SK-N-SH treated with all-trans-retinoic acid at 6 μM for 48 hours (cell line): ENCODE results near the gene MRGPRD.

Experiments used
- ATAC-seq: fragments of 200-7000 bp; cut with Tn5 transposase; 3 replicates; pipeline ENCODE4 v1.9.1; 2020; ENCODE audit warnings: mild to moderate bottlenecking, moderate library complexity
- ARNTL ChIP-seq: fragments of 450-650 bp; formaldehyde crosslinking; IDR thresholded peaks from 2 replicates; pipeline ENCODE4 v1.5.0; 2020; ENCODE audit warnings: low read depth, mild to moderate bottlenecking, moderate library complexity, borderline replicate concordance
- CREB5 ChIP-seq: fragments of 250-450 bp; sonication (Bioruptor Pico); IDR thresholded peaks from 2 replicates; pipeline ENCODE4 v1.5.1; 2020; ENCODE audit warnings: low read depth, mild to moderate bottlenecking, moderate library complexity
- CSDC2 ChIP-seq: fragments of 250-450 bp; sonication (Bioruptor Pico); IDR thresholded peaks from 2 replicates; pipeline ENCODE4 v1.5.0; 2020; ENCODE audit warnings: mild to moderate bottlenecking, moderate library complexity
- CSRNP3 ChIP-seq: fragments of 250-450 bp; sonication (Bioruptor Pico); IDR thresholded peaks from 2 replicates; pipeline ENCODE4 v1.5.1; 2021; ENCODE audit warnings: mild to moderate bottlenecking, moderate library complexity
- ESRRG ChIP-seq: fragments of 250-450 bp; sonication (Bioruptor Pico); IDR thresholded peaks from 2 replicates; pipeline ENCODE4 v1.6.1; 2021; ENCODE audit warnings: mild to moderate bottlenecking
- GLIS3 ChIP-seq: fragments of 250-450 bp; sonication (Bioruptor Pico); IDR thresholded peaks from 2 replicates; pipeline ENCODE4 v1.5.0; 2020; ENCODE audit warnings: mild to moderate bottlenecking, moderate library complexity
- ISL1 ChIP-seq: fragments of 250-450 bp; sonication (Bioruptor Pico); IDR thresholded peaks from 2 replicates; pipeline ENCODE4 v2.1.2; 2022; ENCODE audit warnings: mild to moderate bottlenecking, moderate library complexity
- PATZ1 ChIP-seq: fragments of 250-450 bp; sonication (Bioruptor Pico); IDR thresholded peaks from 2 replicates; pipeline ENCODE4 v1.8.0; 2020; ENCODE audit warnings: mild to moderate bottlenecking, moderate library complexity, borderline replicate concordance
- POU6F1 ChIP-seq: fragments of 250-450 bp; sonication (Bioruptor Pico); IDR thresholded peaks from 2 replicates; pipeline ENCODE4 v1.8.0; 2021; ENCODE audit warnings: low read depth, mild to moderate bottlenecking, moderate library complexity, borderline replicate concordance
- PPARA ChIP-seq: fragments of 250-450 bp; sonication (Bioruptor Pico); IDR thresholded peaks from 2 replicates; pipeline ENCODE4 v1.5.0; 2020; ENCODE audit warnings: mild to moderate bottlenecking, borderline replicate concordance
- RARB ChIP-seq: fragments of 250-450 bp; sonication (Bioruptor Pico); IDR thresholded peaks from 2 replicates; pipeline ENCODE4 v1.8.0; 2021; ENCODE audit warnings: mild to moderate bottlenecking, moderate library complexity
- TCF4 ChIP-seq: fragments of 250-450 bp; sonication (Bioruptor Pico); IDR thresholded peaks from 2 replicates; pipeline ENCODE4 v1.8.0; 2021; ENCODE audit warnings: mild to moderate bottlenecking, moderate library complexity, borderline replicate concordance
- TOX ChIP-seq: fragments of 250-450 bp; sonication (Bioruptor Pico); IDR thresholded peaks from 2 replicates; pipeline ENCODE4 v1.8.0; 2021; ENCODE audit warnings: mild to moderate bottlenecking, moderate library complexity, borderline replicate concordance
- TSHZ2 ChIP-seq: fragments of 250-450 bp; sonication (Bioruptor Pico); IDR thresholded peaks from 2 replicates; pipeline ENCODE4 v1.5.0; 2020; ENCODE audit warnings: mild to moderate bottlenecking, moderate library complexity
- ZFP3 ChIP-seq: fragments of 250-450 bp; sonication (Bioruptor Pico); IDR thresholded peaks from 2 replicates; pipeline ENCODE4 v1.5.0; 2020; ENCODE audit warnings: mild to moderate bottlenecking, moderate library complexity
- ZFP30 ChIP-seq: fragments of 450-650 bp; formaldehyde crosslinking; IDR thresholded peaks from 2 replicates; pipeline ENCODE4 v1.5.0; 2022; ENCODE audit warnings: mild to moderate bottlenecking, moderate library complexity
- ZNF565 ChIP-seq: fragments of 450-650 bp; formaldehyde crosslinking; conservative IDR thresholded peaks from 2 replicates; pipeline ENCODE4 v1.5.0; 2020; ENCODE audit warnings: low read depth, mild to moderate bottlenecking, moderate library complexity
- ZNF70 ChIP-seq: fragments of 450-650 bp; formaldehyde crosslinking; IDR thresholded peaks from 2 replicates; pipeline ENCODE4 v1.5.0; 2020; ENCODE audit warnings: mild to moderate bottlenecking, moderate library complexity
- ZNF8 ChIP-seq: fragments of 450-650 bp; formaldehyde crosslinking; IDR thresholded peaks from 2 replicates; pipeline ENCODE4 v1.5.0; 2020; ENCODE audit warnings: mild to moderate bottlenecking, moderate library complexity

Gene MRGPRD

GRCh38 chr11:68932933-68933577, 47.7 kb downstream of the MRGPRD start:
- no peak for TF ChIP-seq PPARA (CRISPR knock-in tag)
- TF ChIP-seq CSDC2, result no peak
- no peak for TF ChIP-seq ZFP30 (CRISPR knock-in tag)
- no peak for TF ChIP-seq TCF4
- no peak for TF ChIP-seq POU6F1 (CRISPR knock-in tag)
- TF ChIP-seq GLIS3 (CRISPR knock-in tag), result no peak
- no peak for TF ChIP-seq ZNF565 (CRISPR knock-in tag)
- TF ChIP-seq ZNF70 (CRISPR knock-in tag), result no peak
- TF ChIP-seq PATZ1 (CRISPR knock-in tag), result no peak
- TF ChIP-seq CSRNP3, result no peak
- TF ChIP-seq ZFP3 (CRISPR knock-in tag), result no peak
- no peak for ATAC-seq

GRCh38 chr11:68932358-68932757, 48.4 kb downstream of the MRGPRD start:
- no peak for TF ChIP-seq ESRRG (CRISPR knock-in tag)
- TF ChIP-seq CSDC2, result no peak
- TF ChIP-seq ISL1, result no peak
- no peak for TF ChIP-seq ZNF565 (CRISPR knock-in tag)
- no peak for TF ChIP-seq ZNF8 (CRISPR knock-in tag)
- TF ChIP-seq CSRNP3, result no peak
- no peak for TF ChIP-seq ARNTL
- no peak for TF ChIP-seq PPARA (CRISPR knock-in tag)
- TF ChIP-seq PATZ1 (CRISPR knock-in tag), result no peak
- TF ChIP-seq GLIS3 (CRISPR knock-in tag), result no peak
- TF ChIP-seq TCF4, result no peak
- no peak for TF ChIP-seq TSHZ2 (CRISPR knock-in tag)
- TF ChIP-seq CREB5, result no peak
- TF ChIP-seq RARB (CRISPR knock-in tag), result no peak
- no peak for TF ChIP-seq ZFP3 (CRISPR knock-in tag)
- no peak for TF ChIP-seq ZNF70 (CRISPR knock-in tag)
- no peak for TF ChIP-seq TOX (CRISPR knock-in tag)
- TF ChIP-seq, all 23 proteins: peak for 0
- no peak for ATAC-seq
